Measurements from ENCODE around the gene PNMA8A.

PNMA8A gene

GRCh38 chr19:46431824-46432223 lies 39.5 kb downstream of the PNMA8A start:
- Histone ChIP-seq H3F3A (ENCODE audit: insufficient read depth, low read length) (no peaks in the 10 kb centered on the region), H3K9ac (ENCODE audit: low read length) (no peak overlapping the region), H3K79me2 (ENCODE audit: insufficient read depth, low read length) (no peaks in the 10 kb centered on the region), H3K4me2 (ENCODE audit: low read length) (no peak overlapping the region), H3K27ac (ENCODE audit: low read depth, low read length, poor library complexity, severe bottlenecking) (no peak overlapping the region), H3K36me3 (ENCODE audit: insufficient read depth, low read length) (no peaks in the 10 kb centered on the region), H4K20me1 (ENCODE audit: insufficient read depth, low read length) (no peaks in the 10 kb centered on the region), H3K27me3 (ENCODE audit: insufficient read depth, low read length) (no peaks in the 10 kb centered on the region), H3K9me3 (ENCODE audit: low read length) (no peaks in the 10 kb centered on the region), H2AFZ (ENCODE audit: low read length) (no peak overlapping the region), H3K4me3 (ENCODE audit: low read depth, low read length, poor library complexity, severe bottlenecking) (no peak overlapping the region), H3K9me2 (ENCODE audit: low read depth, low read length) (no peaks in the 10 kb centered on the region), H3K4me1 (ENCODE audit: insufficient read depth, low read length, severe bottlenecking) (no peaks in the 10 kb centered on the region)
- TF ChIP-seq EZH2 (IDR thresholded peaks at IDR 0.05; ENCODE audit: borderline replicate concordance, low read length) (no peak), CTCF (IDR thresholded peaks at IDR 0.05; ENCODE audit: low read length) (no peak; the same call in 1 of the 2 replicates)

GRCh38 chr19:46429999-46430398 lies 41.4 kb downstream of the PNMA8A start:
- H3K27ac ChIP-seq (ENCODE audit: low read depth, low read length, poor library complexity, severe bottlenecking): no peak overlapping the region
- TF ChIP-seq CTCF (IDR thresholded peaks at IDR 0.05; ENCODE audit: low read length): no peak
- TF ChIP-seq EZH2 (IDR thresholded peaks at IDR 0.05; ENCODE audit: borderline replicate concordance, low read length): no peak

GRCh38 chr19:46428239-46429135 lies 42.9 kb downstream of the PNMA8A start, which contains the start of gene PNMA8C:
TSS of gene PNMA8C (minus strand) at chr19:46428936. CDS start at chr19:46428359, 577 bp downstream.
- no peak within 1 kb of the TSS for H3K9ac ChIP-seq (ENCODE audit: low read length)
- no peak within 1 kb of the TSS for H2AFZ ChIP-seq (ENCODE audit: low read length)
- no peaks in the 10 kb centered on the region; the same call in 1 of the 2 replicates for H3K27me3 ChIP-seq (ENCODE audit: insufficient read depth, low read length)
- no peaks in the 10 kb centered on the region for H4K20me1 ChIP-seq (ENCODE audit: insufficient read depth, low read length)
- H3K4me1 ChIP-seq (ENCODE audit: insufficient read depth, low read length, severe bottlenecking): no peaks in the 10 kb centered on the region
- H3K36me3 ChIP-seq (ENCODE audit: insufficient read depth, low read length): no peaks in the 10 kb centered on the region
- no peaks in the 10 kb centered on the region for H3K9me2 ChIP-seq (ENCODE audit: low read depth, low read length)
- H3K4me3 ChIP-seq (ENCODE audit: low read depth, low read length, poor library complexity, severe bottlenecking): no peak within 1 kb of the TSS
- no peaks in the 10 kb centered on the region for H3K9me3 ChIP-seq (ENCODE audit: low read length)
- H3K79me2 ChIP-seq (ENCODE audit: insufficient read depth, low read length): no peaks in the 10 kb centered on the region
- no peak within 1 kb of the TSS for H3K4me2 ChIP-seq (ENCODE audit: low read length)
- no peak within 1 kb of the TSS for H3K27ac ChIP-seq (ENCODE audit: low read depth, low read length, poor library complexity, severe bottlenecking)
- no peaks in the 10 kb centered on the region for H3F3A ChIP-seq (ENCODE audit: insufficient read depth, low read length)
- TF ChIP-seq EZH2 (IDR thresholded peaks at IDR 0.05; ENCODE audit: borderline replicate concordance, low read length) (no peak), CTCF (IDR thresholded peaks at IDR 0.05; ENCODE audit: low read length) (no peak)

More at GRCh38 chr19:46429999-46430398, 41.4 kb downstream of the PNMA8A start:
- no peaks in the 10 kb centered on the region for H3K79me2 ChIP-seq (ENCODE audit: insufficient read depth, low read length)
- H3K4me2 ChIP-seq (ENCODE audit: low read length): no peak overlapping the region
- H3K27me3 ChIP-seq (ENCODE audit: insufficient read depth, low read length): no peaks in the 10 kb centered on the region
- H3K4me3 ChIP-seq (ENCODE audit: low read depth, low read length, poor library complexity, severe bottlenecking): no peak overlapping the region
- H3F3A ChIP-seq (ENCODE audit: insufficient read depth, low read length): no peaks in the 10 kb centered on the region
- no peaks in the 10 kb centered on the region for H4K20me1 ChIP-seq (ENCODE audit: insufficient read depth, low read length)
- H3K9ac ChIP-seq (ENCODE audit: low read length): no peak overlapping the region
- H3K36me3 ChIP-seq (ENCODE audit: insufficient read depth, low read length): no peaks in the 10 kb centered on the region
- no peaks in the 10 kb centered on the region for H3K9me2 ChIP-seq (ENCODE audit: low read depth, low read length)
- H2AFZ ChIP-seq (ENCODE audit: low read length): no peak overlapping the region
- H3K9me3 ChIP-seq (ENCODE audit: low read length): no peaks in the 10 kb centered on the region
- H3K4me1 ChIP-seq (ENCODE audit: insufficient read depth, low read length, severe bottlenecking): no peaks in the 10 kb centered on the region
